H1 (cell line): Measurements from ENCODE around the gene TCP11. TPM values are rescaled to one million over a fixed set of nuclear protein-coding genes. Genes with fewer than 3 reads are reported as not detected.

Source experiments
- CBX8 ChIP-seq: fragments of 300-800, 300-1000 bp; sonication (generic); IDR thresholded peaks from 2 replicates; pipeline ENCODE4 v1.7.1; 2016; ENCODE audit warnings: low read depth, low read length, borderline replicate concordance
- GABPA ChIP-seq: IDR thresholded peaks from 2 replicates; pipeline ENCODE4 v1.6.1; 2011; ENCODE audit warnings: mild to moderate bottlenecking, low read length, moderate library complexity, borderline replicate concordance; ENCODE audit not compliant: insufficient read depth
- JUND ChIP-seq: IDR thresholded peaks from 2 replicates; pipeline ENCODE4 v1.6.1; 2011; ENCODE audit warnings: mild to moderate bottlenecking, improper control_type of control experiment, low read length
- SRF ChIP-seq: IDR thresholded peaks from 2 replicates; pipeline ENCODE4 v1.6.1; 2011; ENCODE audit warnings: mild to moderate bottlenecking, low read depth, low read length, moderate library complexity
- TAF7 ChIP-seq: optimal IDR thresholded peaks from 2 replicates; pipeline ENCODE3; 2011; ENCODE audit warnings: low read depth, mild to moderate bottlenecking, inconsistent platforms, low read length, moderate library complexity, borderline replicate concordance
- polyA plus RNA-seq, 7 experiments: library from polyadenylated mRNA; depleted of rRNA in 3 of 7; stranded (reverse) in 5 of 7; unstranded in 2 of 7; fragments of >200 nt in 5 of 7; fragments of 200-250 nt in 2 of 7; gene quantifications; 1 replicate in 5 of 7; 2 replicates in 1 of 7; 4 replicates in 1 of 7; pipeline versions ENCODE4 v1.2.1 to v1.2.3, GENCODE V29; 2011 to 2013; ENCODE audit warnings: missing spikeins in 2 of 7, mixed read lengths in 2 of 7
- total RNA-seq: library from RNA; stranded (reverse); fragmentation: NEBNext Ultra II Directional; extraction: Animal tissue kit (Norgen Biotek cat#: 25700); gene quantifications from 2 replicates; pipeline ENCODE4 v1.2.1, GENCODE V29; 2021
- TF ChIP-seq, protein P1 (sequence below): fragments of 300-600 bp; sonication (generic); IDR thresholded peaks from 2 replicates; pipeline ENCODE4 v1.7.1; 2012; ENCODE audit warnings: low read length, moderate library complexity, mild to moderate bottlenecking, inconsistent platforms; ENCODE audit not compliant: insufficient replicate concordance
- TF ChIP-seq, protein P2 (sequence below): IDR thresholded peaks from 2 replicates; pipeline ENCODE4 v1.6.1; 2012; ENCODE audit warnings: inconsistent platforms
- TF ChIP-seq, protein P3 (sequence below), 3 experiments: IDR thresholded peaks; 1 replicate in 2 of 3; 2 replicates in 1 of 3; pipeline versions ENCODE4 v1.5.1 to v1.6.1; 2011; ENCODE audit warnings: low read length in 3 of 3, mild to moderate bottlenecking in 3 of 3, inconsistent platforms in 2 of 3, low read depth in 1 of 3, moderate library complexity in 1 of 3; ENCODE audit not compliant: insufficient read depth in 1 of 3; ENCODE audit errors: control extremely low read depth in 1 of 3

TCP11 gene
- total and polyA plus RNA-seq, 2 of the 8 experiments (the other 6 are each of a cell fraction or from before 2014, with no cell fraction given) = 0.11 TPM; not detected in 1

DNA sequence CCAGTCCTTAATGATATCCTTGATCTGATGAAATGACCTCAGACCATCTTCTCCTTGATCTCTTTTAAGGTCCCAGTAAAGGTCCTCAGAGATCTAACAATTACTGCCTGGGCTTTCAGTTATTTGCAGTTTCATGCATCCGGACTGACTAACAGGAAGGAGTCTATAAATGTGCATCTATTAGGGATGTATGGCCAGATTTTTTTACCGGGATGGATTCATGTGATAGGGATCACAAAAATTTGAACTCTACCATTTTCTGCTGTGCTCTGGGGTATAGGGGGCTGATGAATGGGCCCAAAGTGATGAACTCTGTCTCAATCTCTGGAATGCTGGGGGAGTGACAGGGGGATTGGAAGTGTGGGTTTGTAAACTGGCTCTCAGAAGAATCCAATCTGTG, 36.5 kb upstream of the TCP11 start (continued):
- TF ChIP-seq, protein P1, sequence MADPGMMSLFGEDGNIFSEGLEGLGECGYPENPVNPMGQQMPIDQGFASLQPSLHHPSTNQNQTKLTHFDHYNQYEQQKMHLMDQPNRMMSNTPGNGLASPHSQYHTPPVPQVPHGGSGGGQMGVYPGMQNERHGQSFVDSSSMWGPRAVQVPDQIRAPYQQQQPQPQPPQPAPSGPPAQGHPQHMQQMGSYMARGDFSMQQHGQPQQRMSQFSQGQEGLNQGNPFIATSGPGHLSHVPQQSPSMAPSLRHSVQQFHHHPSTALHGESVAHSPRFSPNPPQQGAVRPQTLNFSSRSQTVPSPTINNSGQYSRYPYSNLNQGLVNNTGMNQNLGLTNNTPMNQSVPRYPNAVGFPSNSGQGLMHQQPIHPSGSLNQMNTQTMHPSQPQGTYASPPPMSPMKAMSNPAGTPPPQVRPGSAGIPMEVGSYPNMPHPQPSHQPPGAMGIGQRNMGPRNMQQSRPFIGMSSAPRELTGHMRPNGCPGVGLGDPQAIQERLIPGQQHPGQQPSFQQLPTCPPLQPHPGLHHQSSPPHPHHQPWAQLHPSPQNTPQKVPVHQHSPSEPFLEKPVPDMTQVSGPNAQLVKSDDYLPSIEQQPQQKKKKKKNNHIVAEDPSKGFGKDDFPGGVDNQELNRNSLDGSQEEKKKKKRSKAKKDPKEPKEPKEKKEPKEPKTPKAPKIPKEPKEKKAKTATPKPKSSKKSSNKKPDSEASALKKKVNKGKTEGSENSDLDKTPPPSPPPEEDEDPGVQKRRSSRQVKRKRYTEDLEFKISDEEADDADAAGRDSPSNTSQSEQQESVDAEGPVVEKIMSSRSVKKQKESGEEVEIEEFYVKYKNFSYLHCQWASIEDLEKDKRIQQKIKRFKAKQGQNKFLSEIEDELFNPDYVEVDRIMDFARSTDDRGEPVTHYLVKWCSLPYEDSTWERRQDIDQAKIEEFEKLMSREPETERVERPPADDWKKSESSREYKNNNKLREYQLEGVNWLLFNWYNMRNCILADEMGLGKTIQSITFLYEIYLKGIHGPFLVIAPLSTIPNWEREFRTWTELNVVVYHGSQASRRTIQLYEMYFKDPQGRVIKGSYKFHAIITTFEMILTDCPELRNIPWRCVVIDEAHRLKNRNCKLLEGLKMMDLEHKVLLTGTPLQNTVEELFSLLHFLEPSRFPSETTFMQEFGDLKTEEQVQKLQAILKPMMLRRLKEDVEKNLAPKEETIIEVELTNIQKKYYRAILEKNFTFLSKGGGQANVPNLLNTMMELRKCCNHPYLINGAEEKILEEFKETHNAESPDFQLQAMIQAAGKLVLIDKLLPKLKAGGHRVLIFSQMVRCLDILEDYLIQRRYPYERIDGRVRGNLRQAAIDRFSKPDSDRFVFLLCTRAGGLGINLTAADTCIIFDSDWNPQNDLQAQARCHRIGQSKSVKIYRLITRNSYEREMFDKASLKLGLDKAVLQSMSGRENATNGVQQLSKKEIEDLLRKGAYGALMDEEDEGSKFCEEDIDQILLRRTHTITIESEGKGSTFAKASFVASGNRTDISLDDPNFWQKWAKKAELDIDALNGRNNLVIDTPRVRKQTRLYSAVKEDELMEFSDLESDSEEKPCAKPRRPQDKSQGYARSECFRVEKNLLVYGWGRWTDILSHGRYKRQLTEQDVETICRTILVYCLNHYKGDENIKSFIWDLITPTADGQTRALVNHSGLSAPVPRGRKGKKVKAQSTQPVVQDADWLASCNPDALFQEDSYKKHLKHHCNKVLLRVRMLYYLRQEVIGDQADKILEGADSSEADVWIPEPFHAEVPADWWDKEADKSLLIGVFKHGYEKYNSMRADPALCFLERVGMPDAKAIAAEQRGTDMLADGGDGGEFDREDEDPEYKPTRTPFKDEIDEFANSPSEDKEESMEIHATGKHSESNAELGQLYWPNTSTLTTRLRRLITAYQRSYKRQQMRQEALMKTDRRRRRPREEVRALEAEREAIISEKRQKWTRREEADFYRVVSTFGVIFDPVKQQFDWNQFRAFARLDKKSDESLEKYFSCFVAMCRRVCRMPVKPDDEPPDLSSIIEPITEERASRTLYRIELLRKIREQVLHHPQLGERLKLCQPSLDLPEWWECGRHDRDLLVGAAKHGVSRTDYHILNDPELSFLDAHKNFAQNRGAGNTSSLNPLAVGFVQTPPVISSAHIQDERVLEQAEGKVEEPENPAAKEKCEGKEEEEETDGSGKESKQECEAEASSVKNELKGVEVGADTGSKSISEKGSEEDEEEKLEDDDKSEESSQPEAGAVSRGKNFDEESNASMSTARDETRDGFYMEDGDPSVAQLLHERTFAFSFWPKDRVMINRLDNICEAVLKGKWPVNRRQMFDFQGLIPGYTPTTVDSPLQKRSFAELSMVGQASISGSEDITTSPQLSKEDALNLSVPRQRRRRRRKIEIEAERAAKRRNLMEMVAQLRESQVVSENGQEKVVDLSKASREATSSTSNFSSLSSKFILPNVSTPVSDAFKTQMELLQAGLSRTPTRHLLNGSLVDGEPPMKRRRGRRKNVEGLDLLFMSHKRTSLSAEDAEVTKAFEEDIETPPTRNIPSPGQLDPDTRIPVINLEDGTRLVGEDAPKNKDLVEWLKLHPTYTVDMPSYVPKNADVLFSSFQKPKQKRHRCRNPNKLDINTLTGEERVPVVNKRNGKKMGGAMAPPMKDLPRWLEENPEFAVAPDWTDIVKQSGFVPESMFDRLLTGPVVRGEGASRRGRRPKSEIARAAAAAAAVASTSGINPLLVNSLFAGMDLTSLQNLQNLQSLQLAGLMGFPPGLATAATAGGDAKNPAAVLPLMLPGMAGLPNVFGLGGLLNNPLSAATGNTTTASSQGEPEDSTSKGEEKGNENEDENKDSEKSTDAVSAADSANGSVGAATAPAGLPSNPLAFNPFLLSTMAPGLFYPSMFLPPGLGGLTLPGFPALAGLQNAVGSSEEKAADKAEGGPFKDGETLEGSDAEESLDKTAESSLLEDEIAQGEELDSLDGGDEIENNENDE = no peak
- TF ChIP-seq, protein P2, sequence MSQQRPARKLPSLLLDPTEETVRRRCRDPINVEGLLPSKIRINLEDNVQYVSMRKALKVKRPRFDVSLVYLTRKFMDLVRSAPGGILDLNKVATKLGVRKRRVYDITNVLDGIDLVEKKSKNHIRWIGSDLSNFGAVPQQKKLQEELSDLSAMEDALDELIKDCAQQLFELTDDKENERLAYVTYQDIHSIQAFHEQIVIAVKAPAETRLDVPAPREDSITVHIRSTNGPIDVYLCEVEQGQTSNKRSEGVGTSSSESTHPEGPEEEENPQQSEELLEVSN = no peak
- TF ChIP-seq SRF (no peak), CBX8 (no peak), JUND (no peak), TAF7 (no peak), GABPA (no peak)
- TF ChIP-seq, protein P3, sequence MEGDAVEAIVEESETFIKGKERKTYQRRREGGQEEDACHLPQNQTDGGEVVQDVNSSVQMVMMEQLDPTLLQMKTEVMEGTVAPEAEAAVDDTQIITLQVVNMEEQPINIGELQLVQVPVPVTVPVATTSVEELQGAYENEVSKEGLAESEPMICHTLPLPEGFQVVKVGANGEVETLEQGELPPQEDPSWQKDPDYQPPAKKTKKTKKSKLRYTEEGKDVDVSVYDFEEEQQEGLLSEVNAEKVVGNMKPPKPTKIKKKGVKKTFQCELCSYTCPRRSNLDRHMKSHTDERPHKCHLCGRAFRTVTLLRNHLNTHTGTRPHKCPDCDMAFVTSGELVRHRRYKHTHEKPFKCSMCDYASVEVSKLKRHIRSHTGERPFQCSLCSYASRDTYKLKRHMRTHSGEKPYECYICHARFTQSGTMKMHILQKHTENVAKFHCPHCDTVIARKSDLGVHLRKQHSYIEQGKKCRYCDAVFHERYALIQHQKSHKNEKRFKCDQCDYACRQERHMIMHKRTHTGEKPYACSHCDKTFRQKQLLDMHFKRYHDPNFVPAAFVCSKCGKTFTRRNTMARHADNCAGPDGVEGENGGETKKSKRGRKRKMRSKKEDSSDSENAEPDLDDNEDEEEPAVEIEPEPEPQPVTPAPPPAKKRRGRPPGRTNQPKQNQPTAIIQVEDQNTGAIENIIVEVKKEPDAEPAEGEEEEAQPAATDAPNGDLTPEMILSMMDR (IDR thresholded peaks at IDR 0.05; ENCODE audit: control extremely low read depth in 1 of 3, insufficient read depth in 1 of 3, low read depth in 1 of 3, low read length in 3 of 3) = no peak
